Left lung (tissue), 10 donors: Measurements from ENCODE around the gene LAMA5. TPM values are rescaled to one million over a fixed set of nuclear protein-coding genes. Genes with fewer than 3 reads are reported as not detected.

Experiments
- ATAC-seq: fragments of 200-7000 bp; cut with Tn5 transposase; one replicate; pipeline ENCODE4 v1.9.1; 2020; ENCODE audit warnings: moderate library complexity
- DNase-seq, 4 donors: peaks; one replicate each; pipeline ENCODE4 v3.0.0-alpha.2; 2013 to 2020
- H3K27ac ChIP-seq, 2 donors: fragments of 200-600 bp; sonication (generic) in 1 of 2; one replicate each; pipeline versions ENCODE4 v1.5.0 to v1.8.0; 2020 to 2021
- H3K27me3 ChIP-seq, 2 donors: fragments of 200-600 bp; sonication (generic) in 1 of 2; one replicate each; pipeline versions ENCODE4 v1.5.0 to v1.8.0; 2020 to 2021
- H3K36me3 ChIP-seq, 2 donors: fragments of 200-600 bp; sonication (generic) in 1 of 2; one replicate each; pipeline versions ENCODE4 v1.5.0 to v1.8.0; 2020 to 2021
- H3K4me1 ChIP-seq, 2 donors: fragments of 200-600 bp; one replicate each; pipeline ENCODE4 v1.8.0; 2021
- H3K4me3 ChIP-seq, 2 donors: fragments of 200-600 bp; sonication (generic) in 1 of 2; one replicate each; pipeline versions ENCODE4 v1.5.0 to v1.8.0; 2020 to 2021; ENCODE audit warnings: mild to moderate bottlenecking in 1 of 2
- H3K9me3 ChIP-seq, 2 donors: fragments of 200-600 bp; sonication (generic) in 1 of 2; one replicate each; pipeline versions ENCODE4 v1.5.0 to v1.8.0; 2020 to 2021
- CTCF ChIP-seq, 2 donors: fragments of 200-600 bp; sonication (generic) in 1 of 2; IDR thresholded peaks; one replicate each; pipeline versions ENCODE4 v1.5.0 to v1.8.0; 2021; ENCODE audit warnings: antibody characterized with exemption in 2 of 2
- intact Hi-C, 2 donors: fragments of 100-400 bp; cut with DNase I; formaldehyde crosslinking; loops; one replicate each; pipeline versions ENCODE4 v1.11.2 to v1.14.2; 2022
- polyA plus RNA-seq, 6 donors: library from polyadenylated mRNA; unstranded; fragments of 120-200 nt; gene quantifications; one replicate each; pipeline ENCODE4 v1.2.1, GENCODE V29; 2013; ENCODE audit not compliant: insufficient read length in 6 of 6
- total RNA-seq, 2 donors: library from RNA; stranded (reverse); fragmentation: NEBNext Ultra II Directional; extraction: Animal tissue kit (Norgen Biotek cat#: 25700); gene quantifications; one replicate each; pipeline ENCODE4 v1.2.1, GENCODE V29; 2021
- donor health status: DM: no; HTN: yes; CAD: no.
- donor health status: DM: no; HTN: no; CAD: no.

Gene LAMA5
- total and polyA plus RNA-seq, 8 donors, result 123 to 267 (median 158) TPM

DNA sequence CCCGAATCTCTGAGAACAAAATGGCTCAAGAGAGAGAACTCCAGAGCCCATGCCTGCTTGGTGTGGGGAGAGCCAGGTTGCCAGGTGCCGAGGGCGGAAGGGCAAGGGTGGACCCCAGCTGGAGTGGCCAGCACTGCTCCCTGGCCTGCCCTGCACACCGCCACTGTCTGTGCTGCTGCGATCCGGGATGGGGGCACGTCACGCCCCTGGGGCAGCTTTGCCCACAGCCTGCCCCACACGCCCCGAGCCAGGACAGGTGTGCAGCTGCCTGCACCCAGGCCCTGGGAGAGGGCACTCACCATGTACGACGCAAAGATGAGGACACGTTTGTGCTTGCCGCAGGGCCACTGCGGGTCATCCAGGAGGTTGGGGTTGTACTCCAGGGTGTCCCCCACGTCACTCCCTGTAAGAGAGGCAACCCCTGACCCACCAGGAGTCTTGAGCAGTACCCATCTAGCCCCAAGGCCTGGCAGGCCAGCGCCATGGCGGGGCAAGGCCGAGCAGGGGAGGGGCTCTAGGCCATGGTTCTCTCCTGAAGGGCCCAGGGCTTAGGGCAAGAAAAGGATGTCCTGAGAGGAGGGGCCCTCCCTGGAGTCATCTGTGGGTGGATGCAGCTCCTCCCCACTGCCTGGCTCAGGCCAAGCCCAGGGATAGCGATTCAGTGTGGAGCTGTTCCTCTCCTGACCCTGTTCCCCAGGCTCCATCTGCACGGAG lies 25.7 kb upstream of the LAMA5 start:
- Histone ChIP-seq H3K27ac (no peak overlapping the region), H3K9me3 (no peaks in the 10 kb centered on the region), H3K4me3 (no peak overlapping the region), H3K36me3 (peaks cover 0 to 82% of the 10 kb centered on the region in 2 donors), H3K27me3 (no peaks in the 10 kb centered on the region), H3K4me1 (peaks cover 7 to 12% of the 10 kb centered on the region in 2 donors)
- DNase-seq, result no peak
- no peak for TF ChIP-seq CTCF (IDR thresholded peaks at IDR 0.05)
- intact Hi-C loops, result no loop called here
- ATAC-seq, result no peak

- Histone ChIP-seq H3K9me3 (no peaks in the 10 kb centered on the region), H3K36me3 (peaks cover 0 to 82% of the 10 kb centered on the region in 2 donors), H3K27me3 (no peaks in the 10 kb centered on the region), H3K4me3 (no peak overlapping the region), H3K27ac (no peak overlapping the region), H3K4me1 (peaks cover 11 to 17% of the 10 kb centered on the region in 2 donors)
- ATAC-seq (no peak), DNase-seq (no peak)
- intact Hi-C loops, result no loop called here
- no peak for TF ChIP-seq CTCF (IDR thresholded peaks at IDR 0.05)
Measured at GRCh38 chr20:62392077-62392418, 24.9 kb upstream of the LAMA5 start.

DNA sequence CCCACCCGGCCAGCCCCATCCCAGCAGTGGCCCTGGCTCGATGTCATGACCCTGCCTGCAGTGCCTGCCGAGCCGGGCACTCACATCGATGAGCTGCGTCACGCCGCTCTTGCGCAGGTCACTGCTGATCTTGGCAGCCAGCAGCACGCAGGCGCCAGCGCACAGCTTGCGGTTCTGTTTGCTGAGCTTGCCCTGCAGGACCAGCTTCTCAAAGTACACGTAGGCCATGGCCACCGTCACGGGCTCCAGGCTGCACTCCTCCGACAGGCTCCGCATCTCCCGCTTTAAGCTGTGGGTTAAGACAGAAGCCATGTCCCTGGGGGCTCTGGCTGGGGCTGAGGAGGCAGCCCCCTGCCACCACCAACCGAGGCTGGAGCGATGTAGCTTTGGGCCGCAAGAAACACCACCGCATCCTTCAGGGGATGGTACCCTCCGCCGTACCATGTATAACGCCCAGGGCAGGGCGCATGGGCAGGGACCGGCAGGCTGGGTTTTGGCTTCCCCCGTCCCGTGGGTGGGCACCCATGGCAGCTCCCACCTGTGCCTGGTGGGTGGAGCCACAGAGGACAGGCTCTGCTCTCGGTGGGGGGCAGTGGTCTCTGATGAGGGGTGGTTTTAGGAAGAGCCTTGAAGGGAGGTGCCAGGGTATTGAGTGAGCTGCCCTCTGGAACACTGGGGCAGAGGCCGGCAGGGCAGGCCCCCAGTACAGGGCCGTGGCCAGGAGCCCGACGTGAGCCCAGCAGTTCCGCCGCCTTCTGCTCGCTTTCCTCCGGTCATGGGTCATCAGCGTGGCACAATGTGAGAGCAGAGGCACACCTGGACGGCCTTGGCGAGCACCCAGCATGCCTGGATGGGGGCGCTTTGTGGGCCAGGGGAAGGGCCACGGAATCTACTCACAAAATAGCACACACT lies 24.3 kb upstream of the LAMA5 start:
- Histone ChIP-seq H3K4me1 (peaks cover 11 to 17% of the 10 kb centered on the region in 2 donors), H3K27ac (no peak overlapping the region), H3K4me3 (no peak overlapping the region), H3K36me3 (peaks cover 0 to 82% of the 10 kb centered on the region in 2 donors), H3K9me3 (no peaks in the 10 kb centered on the region), H3K27me3 (no peaks in the 10 kb centered on the region)
- no peak for TF ChIP-seq CTCF (IDR thresholded peaks at IDR 0.05)
- ATAC-seq (no peak), DNase-seq (no peak)
- intact Hi-C loops, result no loop called here

DNA sequence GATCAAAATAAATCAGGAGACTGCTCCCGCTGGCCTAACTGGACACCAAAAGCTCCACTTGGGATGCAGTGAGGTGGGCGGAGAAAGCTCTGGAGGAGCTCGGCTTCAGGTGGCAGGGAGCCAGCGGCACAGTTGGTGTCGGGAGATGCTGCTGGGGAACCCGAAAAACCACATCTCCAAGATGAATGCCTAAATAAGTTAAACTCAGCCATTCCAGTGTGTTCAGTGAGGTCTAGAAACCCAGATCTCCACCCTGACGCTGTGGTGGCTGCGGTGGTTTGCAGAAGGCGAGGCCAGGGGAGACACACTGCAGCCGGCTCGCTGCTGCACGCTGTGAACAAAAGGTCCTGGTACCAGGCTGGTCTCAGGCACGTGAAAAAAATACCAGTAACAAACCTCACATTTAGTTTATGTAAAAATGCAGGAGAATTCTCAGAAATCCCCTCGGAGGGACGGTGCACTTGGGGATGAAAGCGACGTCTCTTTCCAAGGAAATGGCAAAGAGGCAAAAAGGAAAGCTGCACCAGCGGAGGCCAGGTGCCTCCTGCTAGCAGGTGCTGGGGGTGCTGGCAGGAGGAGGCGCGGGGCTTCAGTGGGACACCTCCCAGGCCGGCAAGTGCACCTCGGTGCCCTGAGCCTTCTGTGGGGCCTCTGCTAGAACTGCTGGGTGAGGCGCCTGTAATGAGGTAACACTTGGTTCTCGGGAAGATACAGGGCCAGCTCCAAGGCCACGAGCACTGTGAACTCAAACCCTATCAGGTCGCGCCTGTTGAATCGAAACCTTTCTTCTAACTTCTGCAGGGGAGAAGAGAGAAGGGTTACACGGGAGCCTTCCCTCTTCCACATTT lies 23.4 kb upstream of the LAMA5 start:
- H3K4me1 ChIP-seq, result peaks cover 11 to 26% of the 10 kb centered on the region in 2 donors
- ATAC-seq (no peak), DNase-seq (no peak)
- peaks cover 0 to 76% of the 10 kb centered on the region in 2 donors for H3K36me3 ChIP-seq
- no peaks in the 10 kb centered on the region for H3K27me3 ChIP-seq
- no peak for TF ChIP-seq CTCF (IDR thresholded peaks at IDR 0.05)
- no peak overlapping the region for H3K4me3 ChIP-seq
- intact Hi-C loops, result no loop called here
- H3K9me3 ChIP-seq, result no peaks in the 10 kb centered on the region
- H3K27ac ChIP-seq, result no peak overlapping the region
